ENCODE data around the gene PITRM1.

DNA sequence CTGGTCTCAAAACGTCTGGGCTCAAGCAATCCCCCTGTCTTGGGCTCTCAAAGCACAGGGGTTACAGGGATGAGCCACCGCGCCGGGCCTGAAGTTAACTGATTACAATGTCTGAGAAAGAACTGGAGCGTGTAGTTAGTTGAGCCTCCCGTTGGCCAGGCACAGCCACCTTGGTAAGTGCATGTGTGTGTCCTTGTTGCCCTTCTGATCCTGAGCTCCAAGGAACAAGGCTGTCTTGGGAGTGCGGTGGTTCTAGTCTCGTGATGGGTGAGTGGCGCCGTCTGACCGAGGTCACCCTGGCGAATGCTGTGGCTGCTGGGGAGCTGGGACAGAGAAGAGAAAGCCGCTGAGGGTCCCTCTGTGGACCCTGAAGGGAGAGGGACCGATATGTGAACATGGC lies 50.5 kb downstream of the PITRM1 start:
- TF ChIP-seq CTCF (IDR thresholded peaks at IDR 0.05; ENCODE audit: low read length) (no peak), EZH2 (IDR thresholded peaks at IDR 0.05; ENCODE audit: borderline replicate concordance, low read length) (no peak)
